ENCODE measurements around the gene KRTAP5-11. TPM values are rescaled to one million over a fixed set of nuclear protein-coding genes. Genes with fewer than 3 reads are reported as not detected.

The KRTAP5-11 gene
- total RNA-seq, 1 donor from 2014 or later: not detected

- no peak overlapping the region for H3K4me3 Mint-ChIP-seq (ENCODE audit: unreplicated experiment)
- H3K27ac Mint-ChIP-seq (ENCODE audit: unreplicated experiment): no peak overlapping the region
- TF ChIP-seq CTCF (IDR thresholded peaks at IDR 0.05): no peak
- DNase-seq (ENCODE audit: extremely low spot score, unreplicated experiment): no peak
- no peaks in the 10 kb centered on the region for H3K4me1 Mint-ChIP-seq (ENCODE audit: unreplicated experiment)
- peaks cover 6% of the 10 kb centered on the region for H3K9me3 Mint-ChIP-seq (ENCODE audit: unreplicated experiment)
- peaks cover 2% of the 10 kb centered on the region for H3K36me3 Mint-ChIP-seq (ENCODE audit: unreplicated experiment)
- peaks cover 48% of the 10 kb centered on the region for H3K27me3 Mint-ChIP-seq (ENCODE audit: unreplicated experiment)
Measured at GRCh38 chr11:71566081-71566620, 16.5 kb downstream of the KRTAP5-11 start.

GRCh38 chr11:71565263-71565662 lies 17.4 kb downstream of the KRTAP5-11 start, which contains the start of gene KRTAP5-10:
Gene KRTAP5-10, plus strand, starts transcription at chr11:71565563. Its CDS starts 25 bp downstream, at chr11:71565588.
- Mint-ChIP-seq H3K27ac (ENCODE audit: unreplicated experiment) (no peak within 1 kb of the TSS), H3K9me3 (ENCODE audit: unreplicated experiment) (peaks cover 10% of the 10 kb centered on the region), H3K4me3 (ENCODE audit: unreplicated experiment) (no peak within 1 kb of the TSS), H3K36me3 (ENCODE audit: unreplicated experiment) (peaks cover 2% of the 10 kb centered on the region), H3K27me3 (ENCODE audit: unreplicated experiment) (peaks cover 48% of the 10 kb centered on the region), H3K4me1 (ENCODE audit: unreplicated experiment) (no peaks in the 10 kb centered on the region)
- TF ChIP-seq CTCF (IDR thresholded peaks at IDR 0.05): no peak
- DNase-seq (ENCODE audit: extremely low spot score, unreplicated experiment): no peak

GRCh38 chr11:71564430-71564829 lies 18.2 kb downstream of the KRTAP5-11 start:
- no peak for DNase-seq (ENCODE audit: extremely low spot score, unreplicated experiment)
- Mint-ChIP-seq H3K27ac (ENCODE audit: unreplicated experiment) (no peak overlapping the region), H3K36me3 (ENCODE audit: unreplicated experiment) (peaks cover 2% of the 10 kb centered on the region), H3K4me1 (ENCODE audit: unreplicated experiment) (no peaks in the 10 kb centered on the region), H3K27me3 (ENCODE audit: unreplicated experiment) (peaks cover 48% of the 10 kb centered on the region), H3K9me3 (ENCODE audit: unreplicated experiment) (peaks cover 10% of the 10 kb centered on the region), H3K4me3 (ENCODE audit: unreplicated experiment) (no peak overlapping the region)
- TF ChIP-seq CTCF (IDR thresholded peaks at IDR 0.05): no peak

GRCh38 chr11:71563406-71563805 lies 19.3 kb downstream of the KRTAP5-11 start:
- Mint-ChIP-seq H3K27ac (ENCODE audit: unreplicated experiment) (no peak overlapping the region), H3K36me3 (ENCODE audit: unreplicated experiment) (peaks cover 2% of the 10 kb centered on the region), H3K4me3 (ENCODE audit: unreplicated experiment) (no peak overlapping the region), H3K27me3 (ENCODE audit: unreplicated experiment) (peaks cover 48% of the 10 kb centered on the region), H3K9me3 (ENCODE audit: unreplicated experiment) (peaks cover 10% of the 10 kb centered on the region), H3K4me1 (ENCODE audit: unreplicated experiment) (no peaks in the 10 kb centered on the region)
- no peak for DNase-seq (ENCODE audit: extremely low spot score, unreplicated experiment)
- TF ChIP-seq CTCF (IDR thresholded peaks at IDR 0.05): no peak

- Mint-ChIP-seq H3K27ac (ENCODE audit: unreplicated experiment) (no peak overlapping the region), H3K36me3 (ENCODE audit: unreplicated experiment) (peaks cover 2% of the 10 kb centered on the region), H3K9me3 (ENCODE audit: unreplicated experiment) (peaks cover 10% of the 10 kb centered on the region), H3K4me1 (ENCODE audit: unreplicated experiment) (no peaks in the 10 kb centered on the region), H3K4me3 (ENCODE audit: unreplicated experiment) (no peak overlapping the region), H3K27me3 (ENCODE audit: unreplicated experiment) (peaks cover 40% of the 10 kb centered on the region)
- no peak for TF ChIP-seq CTCF (IDR thresholded peaks at IDR 0.05)
- no peak for DNase-seq (ENCODE audit: extremely low spot score, unreplicated experiment)
Measured at GRCh38 chr11:71562120-71562519, 20.6 kb downstream of the KRTAP5-11 start.
